K562 (cell line): ENCODE data around the gene GALNT5. TPM values are rescaled to one million over a fixed set of nuclear protein-coding genes. Genes with fewer than 3 reads are reported as not detected.

ENCODE experiments used
- GTF3C2 ChIP-seq: IDR thresholded peaks from 3 replicates; pipeline ENCODE4 v1.6.1; 2011; ENCODE audit warnings: borderline replicate concordance, mild to moderate bottlenecking, moderate library complexity; ENCODE audit not compliant: insufficient read length; ENCODE audit errors: extremely low read depth
- NFIC ChIP-seq: fragments of 450-650 bp; IDR thresholded peaks from 2 replicates; pipeline ENCODE4 v1.6.1; 2017; ENCODE audit warnings: mild to moderate bottlenecking, inconsistent platforms
- NKRF ChIP-seq: fragments of 450-650 bp; IDR thresholded peaks from 2 replicates; pipeline ENCODE4 v1.6.1; 2016; ENCODE audit warnings: borderline replicate concordance
- PKNOX1 ChIP-seq: fragments of 450-650 bp; IDR thresholded peaks from 2 replicates; pipeline ENCODE4 v1.6.1; 2016
- RBBP5 ChIP-seq: fragments of 200-600 bp; sonication (generic); IDR thresholded peaks from 2 replicates; pipeline ENCODE4 v1.6.1; 2012; ENCODE audit warnings: borderline replicate concordance, mild to moderate bottlenecking, low read length, control low read depth, inconsistent platforms; ENCODE audit not compliant: insufficient read depth, poor library complexity, severe bottlenecking
- RHOXF2B ChIP-seq: fragments of 250-450 bp; sonication (Bioruptor Pico); conservative IDR thresholded peaks from 2 replicates; pipeline ENCODE4 v1.5.1; 2021
- TCFL5 ChIP-seq: fragments of 250-450 bp; sonication (Bioruptor Pico); conservative IDR thresholded peaks from 2 replicates; pipeline ENCODE4 v1.6.1; 2021; ENCODE audit warnings: mild to moderate bottlenecking, moderate library complexity, matching md5 sums
- ZNF41 ChIP-seq: fragments of 250-450 bp; sonication (Bioruptor Pico); conservative IDR thresholded peaks from 2 replicates; pipeline ENCODE4 v1.4.0; 2020; ENCODE audit warnings: mild to moderate bottlenecking
- ZNF551 ChIP-seq: fragments of 250-450 bp; sonication (Bioruptor Pico); IDR thresholded peaks from 2 replicates; pipeline ENCODE4 v1.5.0; 2021; ENCODE audit warnings: mild to moderate bottlenecking, moderate library complexity
- ZNF609 ChIP-seq: sonication (generic); formaldehyde crosslinking; IDR thresholded peaks from 2 replicates; pipeline ENCODE4 v1.8.1; 2023; ENCODE audit warnings: missing genetic modification reagents, mild to moderate bottlenecking, borderline replicate concordance
- polyA plus RNA-seq, 8 experiments: library from polyadenylated mRNA; depleted of rRNA in 4 of 8; stranded (reverse) in 5 of 8; unstranded in 3 of 8; fragments of >200 nt; fragmentation: Nextera tagmentation in 2 of 8; fragmentation: Illumina TruSeq in 1 of 8; extraction: Ambion mirVana in 2 of 8; extraction: Trizol in 1 of 8; gene quantifications; 2 replicates each; pipeline versions ENCODE4 v1.2.1 to v1.2.3, GENCODE V29; 2011 to 2014; ENCODE audit warnings: inconsistent platforms in 1 of 8, missing spikeins in 1 of 8
- total RNA-seq, 7 experiments: library from RNA; depleted of rRNA in 6 of 7; stranded (reverse); fragments of >200 nt in 6 of 7; fragmentation: Illumina TruSeq in 2 of 7; extraction: Trizol in 2 of 7; gene quantifications; 2 replicates each; pipeline versions ENCODE4 v1.2.1 to v1.2.3, GENCODE V29; 2011 to 2021; ENCODE audit warnings: low replicate concordance in 1 of 7
- TF ChIP-seq, protein P1 (sequence below): fragments of 250-450 bp; sonication (Bioruptor Pico); IDR thresholded peaks from 2 replicates; pipeline ENCODE4 v1.4.0; 2020; ENCODE audit warnings: borderline replicate concordance

GALNT5 gene
- total and polyA plus RNA-seq, 9 of the 15 experiments (the other 6 are each of a cell fraction or from before 2014, with no cell fraction given), result 21.6 to 73.0 (median 54.7) TPM

- TF ChIP-seq ZNF609 (CRISPR knock-in tag), result 0 out of 2 replicates have a peak, but pooled peaks have one; percentile 62
- TF ChIP-seq RBBP5, result peak; percentile 53
- no peak for TF ChIP-seq RHOXF2B
- peak; percentile 44; the same call in 1 of the 2 replicates for TF ChIP-seq PKNOX1
- TF ChIP-seq NKRF, result no peak
- TF ChIP-seq, protein P1, sequence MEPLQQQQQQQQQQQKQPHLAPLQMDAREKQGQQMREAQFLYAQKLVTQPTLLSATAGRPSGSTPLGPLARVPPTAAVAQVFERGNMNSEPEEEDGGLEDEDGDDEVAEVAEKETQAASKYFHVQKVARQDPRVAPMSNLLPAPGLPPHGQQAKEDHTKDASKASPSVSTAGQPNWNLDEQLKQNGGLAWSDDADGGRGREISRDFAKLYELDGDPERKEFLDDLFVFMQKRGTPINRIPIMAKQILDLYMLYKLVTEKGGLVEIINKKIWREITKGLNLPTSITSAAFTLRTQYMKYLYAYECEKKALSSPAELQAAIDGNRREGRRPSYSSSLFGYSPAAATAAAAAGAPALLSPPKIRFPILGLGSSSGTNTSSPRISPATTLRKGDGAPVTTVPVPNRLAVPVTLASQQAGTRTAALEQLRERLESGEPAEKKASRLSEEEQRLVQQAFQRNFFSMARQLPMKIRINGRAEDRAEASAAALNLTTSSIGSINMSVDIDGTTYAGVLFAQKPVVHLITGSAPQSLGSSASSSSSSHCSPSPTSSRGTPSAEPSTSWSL (CRISPR knock-in tag), result no peak
- no peak for TF ChIP-seq ZNF41 (CRISPR knock-in tag)
- TF ChIP-seq TCFL5 (CRISPR knock-in tag), result no peak
- TF ChIP-seq ZNF551 (CRISPR knock-in tag), result no peak
- TF ChIP-seq GTF3C2, result no peak
- TF ChIP-seq NFIC, result peak; percentile 7
Measured at GRCh38 chr2:157257312-157258252, at the start of gene GALNT5 (continued).
